Measurements from ENCODE around the gene RHBDD3. TPM values are rescaled to one million over a fixed set of nuclear protein-coding genes. Genes with fewer than 3 reads are reported as not detected.
"Not testable (repeated sequence)": the region's sequence is repeated elsewhere in the genome, so short reads cannot be mapped to it uniquely, and the experiment has no call there.

Gene RHBDD3
- total RNA-seq, 2 donors from 2014 or later, result 16.5 to 23.4 TPM

- DNase-seq (ENCODE audit: low spot score), result peak; percentile 47
- H3K9me3 ChIP-seq, result no peaks in the 10 kb centered on the region
- H3K36me3 ChIP-seq, result no peaks in the 10 kb centered on the region
- TF ChIP-seq CTCF (IDR thresholded peaks at IDR 0.05), result no peak
- H3K27ac ChIP-seq, result no peak overlapping the region
- H3K4me1 ChIP-seq, result no peaks in the 10 kb centered on the region
- no peak overlapping the region for H3K4me3 ChIP-seq
- H3K27me3 ChIP-seq, result no peaks in the 10 kb centered on the region
Observed at GRCh38 chr22:29253561-29254285, 14.1 kb downstream of the RHBDD3 start.

GRCh38 chr22:29251981-29252911 is 15.5 kb downstream of the RHBDD3 start:
- Histone ChIP-seq H3K9me3 (no peaks in the 10 kb centered on the region), H3K4me3 (no peak overlapping the region), H3K36me3 (no peaks in the 10 kb centered on the region), H3K27ac (no peak overlapping the region), H3K4me1 (no peaks in the 10 kb centered on the region), H3K27me3 (no peaks in the 10 kb centered on the region)
- no peak for TF ChIP-seq CTCF (IDR thresholded peaks at IDR 0.05)
- DNase-seq (ENCODE audit: low spot score), result peak; percentile 30

- no peaks in the 10 kb centered on the region for H3K4me1 ChIP-seq
- no peaks in the 10 kb centered on the region for H3K9me3 ChIP-seq
- no peaks in the 10 kb centered on the region for H3K36me3 ChIP-seq
- H3K27ac ChIP-seq, result no peak overlapping the region
- H3K4me3 ChIP-seq, result no peak overlapping the region
- TF ChIP-seq CTCF (IDR thresholded peaks at IDR 0.05), result no peak
- DNase-seq (ENCODE audit: low spot score), result peak; percentile 47
- no peaks in the 10 kb centered on the region for H3K27me3 ChIP-seq
Observed at GRCh38 chr22:29251265-29251664, 16.5 kb downstream of the RHBDD3 start.

GRCh38 chr22:29247891-29248290 is 19.9 kb downstream of the RHBDD3 start:
- not testable (repeated sequence) for H3K27ac ChIP-seq; H3K4me3 ChIP-seq; H3K36me3 ChIP-seq; H3K27me3 ChIP-seq; H3K9me3 ChIP-seq; DNase-seq (ENCODE audit: low spot score); H3K4me1 ChIP-seq

GRCh38 chr22:29245626-29246385 is 22.0 kb downstream of the RHBDD3 start:
- H3K27ac ChIP-seq, result no peak overlapping the region
- peaks cover 0 to 17% of the 10 kb centered on the region in 2 donors for H3K9me3 ChIP-seq
- no peaks in the 10 kb centered on the region for H3K36me3 ChIP-seq
- H3K4me3 ChIP-seq, result no peak overlapping the region
- peak; percentile 78 for DNase-seq (ENCODE audit: low spot score)
- no peaks in the 10 kb centered on the region for H3K27me3 ChIP-seq
- TF ChIP-seq CTCF (IDR thresholded peaks at IDR 0.05), result peak; percentile 90 to 97
- no peaks in the 10 kb centered on the region for H3K4me1 ChIP-seq

Data from right atrium auricular region (tissue), 2 donors.